H4 (cell line): ENCODE measurements around the gene NUMB. TPM values are rescaled to one million over a fixed set of nuclear protein-coding genes. Genes with fewer than 3 reads are reported as not detected.
A peak's percentile ranks its signal among the peaks of the same experiment; 100 is the strongest.
"Not testable (repeated sequence)": the region's sequence is repeated elsewhere in the genome, so short reads cannot be mapped to it uniquely, and the experiment has no call there.

ENCODE experiments used
- DNase-seq: peaks from one replicate; pipeline ENCODE4 v3.0.0-alpha.2; 2015; ENCODE audit warnings: low spot score
- total RNA-seq: library from RNA; depleted of rRNA; stranded (reverse); fragments of >200 nt; shearing (Covaris generic); gene quantifications from 2 replicates; pipeline ENCODE4 v1.2.3, GENCODE V29; 2014

Gene NUMB
- total RNA-seq, 1 experiment from 2014 or later = 13.2 TPM

DNA sequence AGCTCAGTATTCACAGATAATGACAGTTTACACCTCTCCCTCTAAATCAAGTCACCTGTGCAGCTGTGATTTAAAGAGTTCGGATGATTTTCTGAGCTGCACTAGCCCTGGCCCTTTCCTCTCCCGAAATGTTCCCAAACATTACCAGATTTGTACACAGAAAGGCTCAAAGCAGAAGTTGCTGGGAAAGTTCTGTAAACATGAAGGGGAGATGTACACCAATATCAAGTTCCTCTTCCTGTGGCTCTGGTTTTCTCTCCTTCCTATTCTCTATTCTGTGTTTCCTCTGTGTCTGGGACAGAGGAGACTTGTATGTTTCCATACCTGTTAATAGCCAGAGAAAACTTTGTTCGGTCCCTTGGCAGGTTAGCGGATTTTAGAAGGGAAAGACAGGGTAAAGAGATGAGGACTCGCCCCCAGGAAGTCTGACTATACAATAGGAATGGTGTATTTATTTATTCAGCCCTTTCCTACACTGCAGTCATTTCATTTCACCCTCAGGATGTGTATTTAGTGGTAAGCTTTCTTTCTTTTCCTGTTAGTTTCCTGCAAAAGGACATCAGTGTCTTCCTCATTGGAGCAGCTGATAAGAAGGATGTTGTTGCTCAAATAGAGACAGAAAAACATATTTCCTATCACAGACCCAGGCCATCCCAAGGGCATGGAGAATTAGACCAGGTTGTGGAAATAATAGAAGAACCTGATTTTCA is 7.6 kb upstream of the NUMB start:
- no peak for DNase-seq

DNA sequence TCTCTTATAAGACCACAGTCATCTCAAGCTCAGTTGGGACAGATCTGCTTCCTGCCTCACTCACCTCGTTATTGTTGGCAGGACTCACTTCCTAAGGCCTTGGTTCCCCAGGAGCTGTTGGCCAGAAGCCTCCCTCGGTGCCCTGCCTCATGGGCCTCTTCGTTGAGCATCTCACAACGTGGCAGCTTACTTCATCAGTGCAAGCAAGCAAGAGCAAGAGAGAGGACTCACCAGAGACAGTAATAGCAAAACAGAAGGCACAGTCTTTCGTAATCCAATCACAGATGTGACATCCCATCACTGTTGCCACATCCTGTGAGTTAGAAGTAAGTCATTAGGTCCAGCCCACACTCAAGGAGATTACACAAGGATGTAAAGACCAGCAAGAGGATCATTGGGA is 5.1 kb upstream of the NUMB start:
- DNase-seq = peak; percentile 43

DNA sequence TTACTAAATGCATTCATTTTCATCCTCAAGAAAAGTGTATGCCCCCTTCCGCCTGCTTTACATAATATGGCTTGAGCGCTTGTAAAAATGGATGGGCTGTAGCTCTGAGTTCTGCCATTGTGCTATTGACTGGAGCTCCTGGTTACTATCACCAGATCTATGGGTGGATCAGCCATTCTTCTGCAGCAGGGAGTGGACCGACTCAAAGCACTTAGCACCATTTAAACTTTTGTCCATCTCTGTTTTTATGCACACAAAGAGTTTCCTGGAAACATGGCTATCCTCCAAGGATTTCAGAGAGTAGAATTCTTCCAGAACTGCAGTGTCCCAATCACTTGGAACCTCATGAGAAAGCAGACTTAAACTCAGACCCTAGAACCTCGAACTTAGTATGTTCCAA is 4.5 kb upstream of the NUMB start:
- DNase-seq = no peak

DNA sequence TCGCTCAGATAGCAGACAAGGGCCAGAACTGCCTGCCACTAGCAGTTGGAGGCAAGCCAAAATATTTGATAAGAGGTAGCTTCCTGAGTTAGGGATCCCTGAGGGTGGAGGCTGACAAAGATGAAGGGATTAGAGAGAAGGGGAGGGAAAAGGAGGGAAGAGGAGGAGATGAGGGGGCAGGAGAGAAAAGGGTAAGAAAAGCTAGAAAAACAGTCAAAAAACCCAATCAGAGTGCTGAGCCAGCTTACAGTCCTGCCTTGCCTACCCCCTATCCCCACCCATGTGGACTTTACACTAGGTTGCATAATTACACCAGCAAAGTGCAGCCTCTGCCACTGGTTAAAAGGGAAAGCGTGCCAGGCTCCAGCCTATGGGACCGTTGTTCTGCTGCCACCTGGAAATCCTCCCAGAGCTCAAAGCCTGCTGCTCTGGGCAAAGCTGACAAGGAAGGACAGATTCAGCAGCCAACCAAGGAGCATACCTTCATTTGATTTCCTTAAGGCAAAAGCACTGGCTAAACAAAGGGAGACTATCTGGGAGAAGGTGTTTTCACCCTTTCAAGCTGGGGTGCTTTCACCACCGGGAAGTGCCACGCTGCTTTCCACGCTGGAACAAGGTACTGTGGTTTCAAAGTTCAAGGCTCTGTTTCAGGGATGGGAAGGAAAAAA is 3.8 kb upstream of the NUMB start:
- DNase-seq = peak; percentile 78

DNA sequence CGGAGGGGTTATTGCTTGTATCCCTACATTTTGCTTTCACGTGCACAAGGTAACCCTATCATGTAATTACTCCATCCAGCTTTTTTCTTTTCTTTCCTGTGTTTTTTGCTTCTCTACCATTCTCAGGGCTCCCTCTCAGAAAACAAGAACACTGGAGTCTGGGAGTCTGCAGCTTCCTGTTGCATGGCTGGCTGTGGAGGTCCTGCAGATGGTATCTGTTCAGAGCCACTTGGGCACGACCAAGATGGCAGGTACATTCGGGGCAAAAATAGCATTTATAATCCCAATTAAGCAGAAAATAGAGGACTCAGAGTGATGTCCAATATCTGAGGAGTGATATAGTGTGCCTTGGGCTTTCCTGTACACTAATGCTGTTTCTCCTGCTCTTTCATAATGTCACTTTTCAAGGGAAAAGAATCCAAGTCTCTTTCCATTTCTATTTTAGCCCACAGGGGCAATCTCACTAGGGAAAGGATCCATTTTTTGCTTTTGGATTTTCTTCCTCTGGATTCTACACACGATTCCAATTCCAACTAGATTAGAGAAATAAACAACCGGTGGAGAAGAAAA is 3.2 kb upstream of the NUMB start:
- DNase-seq = no peak

DNA sequence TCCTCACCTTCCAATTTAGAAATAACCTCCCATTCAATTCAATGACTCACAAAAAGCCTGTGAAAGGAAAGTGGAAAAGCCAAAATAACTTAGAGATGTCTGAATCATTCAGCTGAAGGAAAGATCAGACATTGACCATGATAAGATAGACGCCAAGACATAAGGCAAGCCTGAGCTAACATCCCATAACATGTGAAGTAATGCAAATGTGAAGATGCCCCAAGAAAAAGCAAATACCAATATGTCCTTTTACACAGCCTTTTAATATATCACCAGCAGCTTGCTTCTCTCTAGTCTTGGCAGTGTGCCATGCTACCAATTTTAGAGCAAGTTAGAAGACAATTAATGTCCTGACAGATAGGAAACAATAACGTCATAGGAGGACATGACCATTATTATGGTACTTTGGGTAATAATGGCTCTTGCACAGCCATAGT is 2.4 kb upstream of the NUMB start:
- no peak for DNase-seq

DNA sequence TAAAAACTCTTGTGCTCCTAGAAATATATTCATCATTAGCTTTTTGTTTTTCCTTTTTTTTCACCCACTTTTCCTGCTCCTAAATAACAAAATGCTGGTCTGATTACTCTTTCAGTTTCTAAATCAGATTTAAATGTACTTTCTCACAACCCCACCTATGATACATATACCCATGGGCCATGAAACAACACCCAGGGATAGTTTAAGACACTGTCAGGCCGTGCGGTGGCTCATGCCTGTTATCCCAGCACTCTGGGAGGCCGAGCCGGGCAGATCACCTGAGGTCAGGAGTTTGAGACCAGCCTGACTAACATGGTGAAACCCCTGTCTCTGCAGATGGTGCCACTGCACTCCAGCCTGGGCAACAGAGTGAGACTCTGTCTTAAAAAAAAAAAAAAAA is 1.6 kb upstream of the NUMB start:
- no peak for DNase-seq

DNA sequence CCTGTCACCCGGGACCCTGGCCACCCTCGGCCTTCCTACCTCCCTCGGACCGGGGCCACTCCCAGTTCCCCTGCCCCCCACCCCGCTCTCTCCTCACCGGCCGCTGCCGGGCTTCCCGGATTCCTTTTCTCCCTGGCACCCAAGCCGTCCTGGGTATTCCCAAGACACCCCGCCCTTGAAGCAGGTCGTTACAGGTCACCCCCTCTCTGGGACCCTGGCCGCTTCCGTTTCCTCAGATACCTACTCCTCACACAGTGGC is 493 bp downstream of the NUMB start:
- DNase-seq = no peak

DNA sequence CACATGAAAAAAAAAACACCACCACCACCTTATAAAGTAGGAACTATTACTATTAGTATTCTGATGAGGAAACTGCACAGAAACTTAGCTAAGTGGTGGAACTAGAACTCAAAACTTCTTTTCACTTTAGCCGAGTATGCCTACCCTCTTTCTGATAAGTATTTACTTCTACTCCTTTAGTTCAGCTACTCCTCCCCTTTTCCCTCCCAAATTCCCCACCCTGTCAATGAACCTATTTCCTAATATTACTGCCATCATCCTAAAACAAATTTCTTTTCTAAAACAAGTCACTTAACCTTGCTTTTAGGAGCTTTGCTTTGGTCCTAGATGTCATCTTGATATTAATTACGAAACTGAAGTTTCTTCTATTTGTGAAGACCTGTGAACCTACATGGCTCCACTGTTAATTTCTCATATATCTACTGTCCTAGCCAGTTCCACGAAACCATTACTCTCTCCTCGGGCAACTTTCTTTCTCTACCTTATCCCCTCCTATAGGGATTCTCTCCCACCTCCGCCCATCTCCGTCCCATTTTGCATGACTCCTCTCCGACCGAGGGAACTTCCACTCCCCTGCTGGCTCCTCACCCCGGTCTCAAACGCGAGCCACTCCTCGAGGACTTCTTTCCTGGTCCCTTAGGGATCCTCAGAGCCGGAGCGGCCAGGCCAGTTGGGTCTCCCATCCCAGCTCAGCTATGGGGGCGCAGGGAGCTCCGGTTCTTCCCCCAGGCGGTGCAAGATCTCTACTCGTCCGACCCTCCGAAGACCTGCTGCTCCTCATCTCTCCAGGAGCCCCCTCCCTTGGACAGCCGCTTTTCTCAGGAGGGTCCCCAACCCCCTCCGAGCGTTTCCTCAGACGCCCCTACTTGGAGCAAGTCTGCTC is 1.1 kb downstream of the NUMB start:
- no peak for DNase-seq

DNA sequence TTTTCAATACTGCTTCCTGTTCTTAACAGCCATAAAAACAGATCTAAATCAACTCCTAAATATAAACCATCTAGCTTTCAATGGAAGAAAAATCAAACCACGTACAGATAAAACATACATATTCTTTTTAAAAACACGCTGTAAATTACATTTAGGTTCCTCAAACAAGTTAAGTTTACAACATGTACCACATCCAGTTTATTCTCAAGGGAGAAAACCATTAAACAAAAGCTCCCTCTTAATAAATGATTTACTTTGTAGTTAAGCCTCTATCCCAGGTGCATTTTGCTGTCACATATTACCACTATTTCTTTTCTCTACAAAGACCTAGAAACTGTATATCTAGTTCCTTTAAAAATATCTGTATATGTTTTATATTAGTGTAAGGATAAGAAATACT is 3.1 kb downstream of the NUMB start:
- DNase-seq = no peak

DNA sequence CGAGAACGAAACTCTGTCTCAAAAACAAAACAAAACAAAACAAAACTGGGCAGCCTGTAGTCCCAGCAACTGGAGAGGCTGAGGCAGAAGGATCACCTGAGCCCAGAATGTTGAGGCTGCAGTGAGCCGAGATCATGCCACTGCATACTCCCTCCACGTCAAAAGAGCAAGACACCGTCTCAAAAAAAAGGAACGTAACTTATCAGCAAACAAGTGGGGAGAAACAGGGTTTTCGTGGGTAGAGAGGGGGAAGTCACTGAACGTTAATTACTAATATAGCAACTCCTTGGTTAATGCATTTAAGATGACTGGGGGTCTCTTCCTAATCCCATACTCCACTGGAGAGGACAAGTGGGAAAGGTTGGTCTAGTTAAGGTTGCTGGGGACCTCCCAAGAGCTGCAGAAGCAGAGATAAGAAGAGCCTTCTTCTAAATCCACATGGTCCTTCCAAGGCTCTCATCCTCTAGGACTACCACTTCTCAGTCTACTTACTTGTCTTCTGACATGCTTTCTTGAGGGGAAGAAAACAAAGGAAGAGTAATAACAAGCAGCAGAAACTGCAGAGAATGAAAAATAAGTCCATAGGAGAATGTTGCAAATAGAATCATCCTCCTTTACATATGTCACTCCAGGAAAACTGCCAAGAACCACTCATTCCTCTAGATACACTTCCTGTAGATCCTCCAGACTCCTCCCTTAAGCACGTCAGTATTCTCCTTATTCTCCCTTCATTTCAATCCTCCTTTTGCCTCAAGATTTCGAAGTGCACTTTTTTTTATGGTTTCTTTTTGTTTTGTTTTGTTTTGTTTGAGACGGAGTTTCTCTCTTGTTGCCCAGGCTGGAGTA is 5.8 kb downstream of the NUMB start:
- DNase-seq = peak; percentile 47

DNA sequence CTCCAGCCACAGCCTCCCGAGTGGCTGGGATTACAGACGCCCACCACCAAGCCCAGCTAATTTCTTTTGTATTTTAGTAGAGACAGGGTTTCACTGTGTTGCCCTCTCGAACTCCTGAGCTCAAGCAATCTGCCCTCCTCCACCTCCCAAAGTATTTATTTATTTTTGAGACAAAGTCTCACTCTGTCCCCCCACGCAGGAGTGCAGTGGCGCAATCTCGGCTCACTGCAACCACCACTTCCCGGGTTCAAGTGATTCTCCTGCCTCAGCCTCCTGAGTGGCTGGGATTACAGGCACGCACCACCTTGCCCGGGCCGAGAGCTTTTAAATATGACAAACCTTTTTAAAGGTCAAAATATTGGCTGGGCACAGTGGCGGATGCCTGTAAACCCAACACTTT is 14.6 kb downstream of the NUMB start:
- DNase-seq = no peak

DNA sequence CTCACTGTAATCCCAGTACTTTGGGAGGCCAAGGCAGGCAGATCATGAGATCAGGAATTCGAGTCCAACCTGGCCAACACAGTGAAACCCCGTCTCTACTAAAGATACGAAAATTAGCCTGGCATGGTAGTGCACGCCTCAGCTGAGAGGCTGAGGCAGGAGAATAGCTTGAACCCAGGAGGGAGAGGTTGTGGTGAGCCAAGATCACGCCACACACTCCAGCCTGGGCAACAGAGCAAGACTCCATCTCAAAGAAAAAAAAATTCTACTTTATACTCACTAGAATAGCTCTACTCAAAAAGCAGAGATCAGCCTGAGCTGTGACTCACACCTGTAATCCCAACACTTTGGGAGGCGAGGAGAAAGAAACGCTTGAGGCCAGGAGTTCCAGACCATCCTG is 17.1 kb downstream of the NUMB start:
- no peak for DNase-seq

DNA sequence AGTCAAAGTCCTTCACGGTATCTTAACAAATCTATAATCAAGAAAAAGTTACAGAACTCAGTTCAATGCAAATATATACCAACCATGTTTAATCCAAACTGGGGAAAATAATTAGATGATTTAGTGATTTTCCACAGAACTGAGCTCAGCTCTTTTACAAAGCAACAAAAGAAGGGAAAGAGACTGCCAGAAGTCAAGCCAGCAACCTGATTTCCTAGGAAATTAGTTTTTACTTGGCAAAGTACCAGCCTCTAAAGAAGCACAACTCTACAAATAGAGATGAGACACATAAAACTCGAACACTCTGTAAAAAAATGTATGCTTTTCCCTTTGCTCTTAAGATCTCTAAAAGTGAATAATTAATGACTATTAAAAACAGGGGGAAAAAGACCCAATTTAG is 19.4 kb downstream of the NUMB start:
- DNase-seq = no peak

DNA sequence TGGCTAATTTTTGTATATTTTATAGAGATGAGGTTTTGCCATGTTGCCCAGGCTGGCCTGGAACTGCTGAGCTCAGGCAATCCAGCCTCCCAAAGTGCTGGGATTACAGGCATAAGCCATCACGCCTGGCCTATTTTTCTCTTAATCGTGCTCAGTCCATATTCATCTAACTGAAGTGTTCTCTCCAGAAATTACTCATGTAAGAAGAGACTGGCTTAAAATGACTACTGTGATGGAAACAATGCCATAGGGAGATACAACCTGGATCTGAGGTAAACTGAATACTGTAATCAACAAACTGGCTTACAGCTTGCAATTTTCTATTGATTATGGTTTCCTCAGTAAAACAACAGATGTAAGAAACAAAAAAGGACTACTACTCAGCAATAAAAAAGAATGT is 21.1 kb downstream of the NUMB start:
- DNase-seq = no peak

DNA sequence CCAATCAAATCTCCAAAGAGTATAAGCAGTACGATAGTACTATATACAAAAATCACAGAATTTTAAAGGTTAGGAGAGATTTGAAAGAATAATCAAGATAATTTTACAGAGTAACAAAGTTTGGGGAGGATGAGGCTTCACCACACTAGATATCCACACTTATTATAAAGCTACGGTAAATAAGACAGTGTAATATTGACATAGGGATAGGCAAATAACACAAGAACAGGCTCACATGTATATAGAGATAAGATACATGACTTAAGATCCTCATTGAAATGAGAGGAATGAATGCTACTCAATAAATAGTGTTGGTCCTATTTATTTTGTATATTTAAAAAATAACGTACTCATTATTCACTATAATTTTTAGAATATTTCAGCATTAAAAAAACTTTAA is 26.2 kb downstream of the NUMB start:
- no peak for DNase-seq

DNA sequence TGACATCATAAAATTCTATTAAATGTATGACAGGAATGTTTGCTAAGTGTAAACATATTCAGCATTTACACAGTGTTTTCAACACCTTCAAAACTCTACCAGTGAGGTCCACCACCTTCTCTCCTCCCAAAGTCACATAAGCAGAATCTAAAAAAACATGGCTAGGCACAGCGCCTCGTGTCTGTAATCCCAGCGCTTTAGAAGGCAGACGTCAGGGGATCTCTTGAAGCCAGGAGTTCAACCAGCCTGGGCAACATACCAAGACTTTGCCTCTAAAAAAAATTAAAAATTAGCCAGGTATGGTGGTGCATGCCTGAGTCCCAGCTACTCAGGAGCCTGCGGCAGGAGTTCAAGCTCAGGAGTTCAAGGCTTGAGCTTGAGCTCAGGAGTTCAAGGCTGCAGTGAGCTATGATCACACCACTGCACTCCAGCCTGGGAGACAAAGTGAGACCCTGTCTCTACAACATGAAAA is 30.0 kb downstream of the NUMB start:
- DNase-seq = no peak

DNA sequence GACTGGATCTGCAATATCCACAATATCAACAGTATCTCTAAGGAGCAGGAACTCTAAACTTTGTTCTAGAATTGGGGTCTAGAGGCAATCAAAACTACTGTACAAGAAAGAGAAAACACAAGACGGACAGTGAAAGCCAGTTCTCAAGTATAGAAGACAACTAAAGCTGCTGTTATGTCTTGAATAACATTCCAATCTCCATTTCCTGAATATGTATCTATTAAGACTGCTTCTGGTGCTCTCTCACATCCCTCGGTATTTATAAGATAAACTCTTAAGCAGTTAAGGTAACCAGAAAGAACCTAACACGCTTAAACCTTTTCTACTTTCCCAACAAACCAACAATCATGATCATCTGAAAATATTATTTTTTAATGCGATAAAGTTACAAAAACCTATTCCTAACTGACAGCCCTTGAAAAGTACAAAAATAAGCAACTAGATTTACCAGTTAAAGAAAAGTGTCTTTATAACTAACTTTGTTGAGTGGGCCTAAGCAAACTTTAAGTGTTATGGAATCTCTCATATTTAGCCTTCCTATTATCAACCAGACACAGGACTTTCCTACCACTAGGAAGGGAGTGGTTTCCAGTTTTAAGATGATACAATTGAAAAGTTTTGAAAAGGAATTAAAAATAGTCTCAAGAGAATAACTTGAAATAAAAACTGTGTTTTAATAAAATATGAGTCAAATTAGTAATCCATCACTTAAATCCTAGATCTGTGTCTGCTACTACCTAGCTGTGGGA is 30.7 kb downstream of the NUMB start:
- no peak for DNase-seq

DNA sequence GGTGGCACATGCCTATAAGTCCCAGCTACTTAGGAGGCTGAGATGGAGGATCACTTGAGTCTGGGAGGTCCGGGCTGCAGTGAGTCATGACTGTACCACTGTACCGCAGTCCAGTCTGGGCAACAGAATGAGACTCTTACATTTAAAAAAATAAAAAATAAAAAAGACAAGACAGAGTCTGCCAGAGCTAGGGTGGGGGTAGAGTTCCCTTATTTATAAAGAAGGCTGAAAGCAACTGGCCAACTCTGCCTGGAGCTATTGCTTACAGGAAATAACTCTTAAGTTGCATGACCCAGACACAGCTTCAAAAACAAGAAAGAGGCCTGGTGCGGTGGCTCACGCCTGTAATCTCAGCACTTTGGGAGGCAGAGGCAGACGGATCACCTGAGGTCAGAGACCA is 31.5 kb downstream of the NUMB start:
- DNase-seq = no peak

DNA sequence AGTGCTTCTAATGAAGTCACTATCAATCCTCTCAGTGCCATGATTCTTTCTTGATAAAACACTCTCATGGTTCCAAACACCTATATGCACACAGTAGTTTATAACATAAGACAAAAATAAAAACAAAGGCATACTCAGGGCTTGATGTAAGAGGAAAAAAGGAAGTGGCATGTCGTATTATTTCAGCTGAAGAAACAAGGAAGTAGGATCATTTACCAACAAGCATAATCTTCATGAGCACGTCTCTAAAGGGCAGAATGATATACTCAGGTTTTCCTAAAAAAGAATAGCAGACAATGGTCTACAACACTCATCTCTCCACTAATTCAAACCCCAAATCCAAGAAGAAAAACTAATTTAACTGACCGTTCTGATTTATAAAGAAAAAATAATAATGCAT is 33.9 kb downstream of the NUMB start:
- DNase-seq = no peak

DNA sequence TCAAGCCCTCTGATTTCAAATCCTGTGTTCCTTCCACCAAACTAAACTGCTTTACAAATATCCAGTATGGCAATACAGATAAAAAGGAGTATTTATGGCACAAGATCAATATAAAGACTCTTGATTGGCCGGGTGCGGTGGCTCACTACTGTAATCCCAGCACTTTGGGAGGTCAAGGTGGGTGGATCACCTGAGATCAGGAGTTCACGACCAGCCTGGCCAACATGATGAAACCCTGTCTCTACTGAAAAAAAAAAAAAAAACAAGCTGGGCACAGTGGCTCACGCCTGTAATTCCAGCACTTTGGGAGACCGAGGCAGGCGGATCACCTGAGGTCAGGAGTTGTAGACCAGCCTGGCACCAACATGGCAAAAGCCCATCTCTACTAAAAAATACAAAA is 35.3 kb downstream of the NUMB start:
- not testable (repeated sequence) for DNase-seq
